H1 (cell line): ENCODE measurements around the gene ZNF429.

Experiments used
- EGR1 ChIP-seq: IDR thresholded peaks from 2 replicates; pipeline ENCODE4 v1.6.1; 2011; ENCODE audit warnings: low read depth, low read length, borderline replicate concordance
- EP300 ChIP-seq, 2 experiments: IDR thresholded peaks; 1 replicate in 1 of 2; 2 replicates in 1 of 2; pipeline ENCODE4 v1.6.1; 2011 to 2012; ENCODE audit warnings: low read depth in 2 of 2, low read length in 2 of 2, mild to moderate bottlenecking in 2 of 2, borderline replicate concordance in 1 of 2, inconsistent platforms in 1 of 2, moderate library complexity in 1 of 2
- EZH2 ChIP-seq: fragments of 200-600 bp; sonication (generic); IDR thresholded peaks from 2 replicates; pipeline ENCODE4 v1.7.1; 2012; ENCODE audit warnings: low read depth, mild to moderate bottlenecking, moderate library complexity, low read length, inconsistent platforms; ENCODE audit not compliant: severe bottlenecking
- SAP30 ChIP-seq: fragments of 300-600 bp; sonication (generic); IDR thresholded peaks from 2 replicates; pipeline ENCODE4 v1.7.1; 2012; ENCODE audit warnings: low read length, moderate library complexity, mild to moderate bottlenecking, inconsistent platforms; ENCODE audit not compliant: insufficient read depth, insufficient replicate concordance
- SRF ChIP-seq: IDR thresholded peaks from 2 replicates; pipeline ENCODE4 v1.6.1; 2011; ENCODE audit warnings: mild to moderate bottlenecking, low read depth, low read length, moderate library complexity
- YY1 ChIP-seq: IDR thresholded peaks from 2 replicates; pipeline ENCODE4 v1.6.1; 2011; ENCODE audit warnings: low read depth, mild to moderate bottlenecking, low read length
- TF ChIP-seq, protein P1 (sequence below), 3 experiments: IDR thresholded peaks; 1 replicate in 2 of 3; 2 replicates in 1 of 3; pipeline versions ENCODE4 v1.5.1 to v1.6.1; 2011; ENCODE audit warnings: low read length in 3 of 3, mild to moderate bottlenecking in 3 of 3, inconsistent platforms in 2 of 3, low read depth in 1 of 3, moderate library complexity in 1 of 3; ENCODE audit not compliant: insufficient read depth in 1 of 3; ENCODE audit errors: control extremely low read depth in 1 of 3

DNA sequence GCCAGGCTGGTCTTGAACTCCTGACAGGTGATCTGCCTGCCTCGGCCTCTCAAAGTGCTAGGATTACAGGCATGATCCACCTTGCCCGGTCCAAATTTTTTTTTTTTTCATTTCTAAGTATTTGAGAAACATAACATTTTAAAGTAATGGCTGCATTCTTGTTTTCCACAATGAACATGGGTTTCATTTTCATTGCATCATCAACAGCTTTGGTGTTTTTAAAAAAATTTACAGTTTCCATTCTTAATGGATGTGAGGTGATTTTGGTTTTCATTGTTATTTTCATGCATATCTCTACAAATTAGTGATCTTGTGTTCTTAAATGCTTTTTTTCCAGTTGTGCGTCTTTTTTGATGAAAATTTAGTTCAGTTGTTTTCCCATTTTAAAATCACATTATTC, 27.5 kb downstream of the ZNF429 start:
- no peak for TF ChIP-seq EGR1
- TF ChIP-seq EP300 (IDR thresholded peaks at IDR 0.05; ENCODE audit: borderline replicate concordance in 1 of 2, low read depth in 2 of 2, low read length in 2 of 2) = no peak
- no peak for TF ChIP-seq YY1
- no peak for TF ChIP-seq EZH2
- no peak for TF ChIP-seq SAP30
- no peak for TF ChIP-seq SRF
- TF ChIP-seq, protein P1, sequence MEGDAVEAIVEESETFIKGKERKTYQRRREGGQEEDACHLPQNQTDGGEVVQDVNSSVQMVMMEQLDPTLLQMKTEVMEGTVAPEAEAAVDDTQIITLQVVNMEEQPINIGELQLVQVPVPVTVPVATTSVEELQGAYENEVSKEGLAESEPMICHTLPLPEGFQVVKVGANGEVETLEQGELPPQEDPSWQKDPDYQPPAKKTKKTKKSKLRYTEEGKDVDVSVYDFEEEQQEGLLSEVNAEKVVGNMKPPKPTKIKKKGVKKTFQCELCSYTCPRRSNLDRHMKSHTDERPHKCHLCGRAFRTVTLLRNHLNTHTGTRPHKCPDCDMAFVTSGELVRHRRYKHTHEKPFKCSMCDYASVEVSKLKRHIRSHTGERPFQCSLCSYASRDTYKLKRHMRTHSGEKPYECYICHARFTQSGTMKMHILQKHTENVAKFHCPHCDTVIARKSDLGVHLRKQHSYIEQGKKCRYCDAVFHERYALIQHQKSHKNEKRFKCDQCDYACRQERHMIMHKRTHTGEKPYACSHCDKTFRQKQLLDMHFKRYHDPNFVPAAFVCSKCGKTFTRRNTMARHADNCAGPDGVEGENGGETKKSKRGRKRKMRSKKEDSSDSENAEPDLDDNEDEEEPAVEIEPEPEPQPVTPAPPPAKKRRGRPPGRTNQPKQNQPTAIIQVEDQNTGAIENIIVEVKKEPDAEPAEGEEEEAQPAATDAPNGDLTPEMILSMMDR (IDR thresholded peaks at IDR 0.05; ENCODE audit: control extremely low read depth in 1 of 3, insufficient read depth in 1 of 3, low read depth in 1 of 3, low read length in 3 of 3) = no peak
